Measurements from ENCODE around the gene IL17D.
"Not testable (repeated sequence)": the region's sequence is repeated elsewhere in the genome, so short reads cannot be mapped to it uniquely, and the experiment has no call there.

IL17D gene

GRCh38 chr13:20728579-20729311 lies 25.2 kb downstream of the IL17D start:
- TF ChIP-seq CTCF (IDR thresholded peaks at IDR 0.05; ENCODE audit: low read depth, low read length), result no peak
- no peak for DNase-seq (ENCODE audit: extremely low read depth, low read depth)

- TF ChIP-seq CTCF (IDR thresholded peaks at IDR 0.05; ENCODE audit: low read depth, low read length), result no peak
- DNase-seq (ENCODE audit: extremely low read depth, low read depth), result no peak
These were observed 26.4 kb downstream of the IL17D start for GRCh38 chr13:20729633-20730585.

DNA sequence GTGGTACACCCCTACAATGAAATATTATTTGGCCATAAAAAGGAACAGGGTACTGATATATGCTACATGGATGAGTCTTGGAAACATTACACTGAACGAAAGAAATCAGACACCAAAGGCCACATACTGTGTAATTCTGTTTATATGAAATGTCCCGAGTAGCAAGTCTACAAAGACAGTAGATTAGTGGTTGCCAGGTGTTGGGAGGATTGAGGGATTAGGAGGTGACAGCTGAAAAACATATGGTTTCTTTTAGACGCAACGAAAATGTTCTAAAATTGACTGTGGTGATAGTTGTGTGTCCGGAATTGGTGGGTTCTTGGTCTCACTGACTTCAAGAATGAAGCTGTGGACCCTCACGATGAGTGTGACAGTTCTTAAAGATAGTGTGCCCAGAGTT lies 35.1 kb downstream of the IL17D start:
- DNase-seq (ENCODE audit: extremely low read depth, low read depth), result no peak
- TF ChIP-seq CTCF (IDR thresholded peaks at IDR 0.05; ENCODE audit: low read depth, low read length), result no peak

DNA sequence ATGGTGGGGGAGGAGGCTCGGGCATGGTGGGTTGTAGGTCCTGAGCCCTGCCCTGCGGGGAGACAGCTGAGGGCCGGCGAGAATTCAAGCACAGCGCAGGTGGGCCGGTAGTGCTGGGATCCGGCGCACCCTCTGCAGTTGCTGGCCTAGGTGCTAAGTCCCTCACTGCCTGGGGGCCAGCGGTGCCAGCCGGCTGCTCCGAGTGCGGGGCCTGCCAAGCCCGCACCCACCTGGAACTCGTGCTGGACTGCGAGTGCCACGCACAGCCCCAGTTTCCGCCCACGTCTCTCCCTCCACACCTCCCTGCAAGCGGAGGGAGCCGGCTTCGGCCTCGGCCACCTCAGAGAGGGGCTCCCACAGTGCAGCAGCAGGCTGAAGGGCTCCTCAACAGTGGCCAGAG lies 36.5 kb downstream of the IL17D start:
- no peak for TF ChIP-seq CTCF (IDR thresholded peaks at IDR 0.05; ENCODE audit: low read depth, low read length)
- no peak for DNase-seq (ENCODE audit: extremely low read depth, low read depth)

GRCh38 chr13:20743830-20744404 lies 40.4 kb downstream of the IL17D start:
- DNase-seq (ENCODE audit: extremely low read depth, low read depth), result not testable (repeated sequence)

DNA sequence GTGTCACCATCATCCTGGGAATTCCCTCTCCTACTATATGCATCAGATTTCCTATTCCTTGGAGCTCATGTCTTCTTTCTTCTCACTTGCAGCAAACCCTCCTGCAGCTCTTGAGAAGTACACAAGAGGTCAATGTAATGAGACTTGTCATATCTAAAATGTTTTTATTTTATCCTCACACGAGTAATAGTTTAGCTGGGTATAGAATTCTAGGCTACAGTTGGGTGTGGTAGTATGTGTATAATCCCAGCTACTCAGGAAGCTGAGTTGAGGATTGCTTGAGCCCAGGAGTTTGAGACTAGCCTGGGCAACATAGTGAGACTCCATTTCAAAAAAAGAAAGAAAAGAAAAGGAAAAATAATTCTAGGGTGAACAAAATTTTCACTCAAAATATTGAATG lies 45.9 kb downstream of the IL17D start:
- no peak for DNase-seq (ENCODE audit: extremely low read depth, low read depth)
- no peak for TF ChIP-seq CTCF (IDR thresholded peaks at IDR 0.05; ENCODE audit: low read depth, low read length)

GRCh38 chr13:20754009-20754408 lies 50.5 kb downstream of the IL17D start:
- no peak for TF ChIP-seq CTCF (IDR thresholded peaks at IDR 0.05; ENCODE audit: low read depth, low read length)
- DNase-seq (ENCODE audit: extremely low read depth, low read depth), result no peak
